Urinary bladder (tissue), 4 donors: ENCODE measurements around the gene ARID3A. TPM values are rescaled to one million over a fixed set of nuclear protein-coding genes. Genes with fewer than 3 reads are reported as not detected.
"Not testable (repeated sequence)": the region's sequence is repeated elsewhere in the genome, so short reads cannot be mapped to it uniquely, and the experiment has no call there.

ENCODE experiments used
- DNase-seq: peaks from one replicate; pipeline ENCODE4 v3.0.0-alpha.2; 2015; ENCODE audit errors: extremely low spot score
- H3K27ac ChIP-seq: one replicate; pipeline ENCODE4 v1.5.1; 2013; ENCODE audit warnings: low read depth, mild to moderate bottlenecking, moderate library complexity
- H3K36me3 ChIP-seq: one replicate; pipeline ENCODE4 v1.6.1; 2013; ENCODE audit warnings: mild to moderate bottlenecking, moderate library complexity; ENCODE audit not compliant: insufficient read depth
- H3K4me1 ChIP-seq: one replicate; pipeline ENCODE4 v1.6.1; 2013; ENCODE audit warnings: mild to moderate bottlenecking, moderate library complexity; ENCODE audit not compliant: insufficient read depth
- H3K4me3 ChIP-seq: one replicate; pipeline ENCODE4 v1.5.1; 2013; ENCODE audit warnings: low read depth, low read length
- WGBS: extraction: QIAGEN DNeasy Blood & Tissue Kit; methylation state at CpG from one replicate; pipeline ENCODE4 v1.1.7; 2013; 5-methylcytosine and 5-hydroxymethylcytosine counted together
- polyA plus RNA-seq: library from polyadenylated mRNA; stranded (reverse); fragments of 200-250 nt; gene quantifications from one replicate; pipeline ENCODE4 v1.2.3, GENCODE V29; 2013
- small RNA-seq: library from RNA; depleted of rRNA; stranded (forward); fragments of <200 nt; gene quantifications from one replicate; pipeline ENCODE3, GENCODE V24; 2014
- total RNA-seq: library from RNA; depleted of rRNA; stranded (reverse); fragments of >200 nt; gene quantifications from one replicate; pipeline ENCODE4 v1.2.3, GENCODE V29; 2014
- donor health status: healthy with polysubstance abuse.
- donor health status: healthy.

The ARID3A gene
- total and polyA plus RNA-seq, 2 donors, result 6.1 to 9.1 TPM

DNA sequence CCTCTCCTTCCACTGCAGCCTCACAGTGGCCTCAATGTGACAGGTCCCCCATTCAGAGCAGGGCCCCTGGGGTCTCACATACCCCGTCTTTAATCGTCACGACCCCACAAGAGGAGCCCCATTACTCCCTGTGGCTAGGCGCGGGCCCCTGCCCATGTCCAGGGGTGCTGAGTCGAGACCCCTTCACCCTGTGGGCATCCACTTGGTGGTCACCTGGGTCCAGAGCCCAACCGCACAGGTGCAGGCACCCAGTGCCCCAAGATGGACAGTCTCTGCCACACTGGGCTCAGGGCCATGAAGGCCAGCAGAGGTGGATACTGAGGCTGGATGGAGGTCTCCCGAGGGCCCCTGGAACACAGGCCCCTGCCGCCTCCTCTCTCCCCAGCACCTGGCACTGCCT, 92.1 kb downstream of the ARID3A start:
- Histone ChIP-seq H3K27ac (no peak overlapping the region), H3K36me3 (no peaks in the 10 kb centered on the region), H3K4me1 (peaks cover 9% of the 10 kb centered on the region), H3K4me3 (no peak overlapping the region)
- WGBS, result 88% methylated on average over 9 of the region's 9 CpGs
- DNase-seq, result no peak

DNA sequence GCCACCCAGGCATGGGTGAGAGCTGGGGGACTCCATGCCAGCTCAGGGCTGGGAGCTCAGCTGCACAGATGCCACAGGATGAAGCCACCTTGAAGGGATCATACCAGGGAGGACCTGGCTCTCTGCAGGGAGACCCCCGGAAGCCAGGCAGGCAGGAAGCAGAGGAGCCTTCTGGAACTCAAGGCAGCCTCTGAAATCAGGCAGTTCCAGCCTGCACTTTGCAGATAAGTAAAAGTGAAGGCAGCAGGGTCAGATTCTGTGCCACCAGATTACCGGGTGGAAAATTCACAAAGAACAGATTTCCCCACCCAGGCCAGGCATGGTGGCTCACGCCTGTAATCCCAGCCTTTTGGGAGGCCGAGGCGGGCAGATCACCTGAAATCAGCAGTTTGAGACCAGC, 92.6 kb downstream of the ARID3A start:
- WGBS, result 73% methylated on average over 5 of the region's 5 CpGs
- H3K4me3 ChIP-seq, result no peak overlapping the region
- no peak for DNase-seq
- no peaks in the 10 kb centered on the region for H3K36me3 ChIP-seq
- H3K4me1 ChIP-seq, result peaks cover 9% of the 10 kb centered on the region
- H3K27ac ChIP-seq, result no peak overlapping the region

DNA sequence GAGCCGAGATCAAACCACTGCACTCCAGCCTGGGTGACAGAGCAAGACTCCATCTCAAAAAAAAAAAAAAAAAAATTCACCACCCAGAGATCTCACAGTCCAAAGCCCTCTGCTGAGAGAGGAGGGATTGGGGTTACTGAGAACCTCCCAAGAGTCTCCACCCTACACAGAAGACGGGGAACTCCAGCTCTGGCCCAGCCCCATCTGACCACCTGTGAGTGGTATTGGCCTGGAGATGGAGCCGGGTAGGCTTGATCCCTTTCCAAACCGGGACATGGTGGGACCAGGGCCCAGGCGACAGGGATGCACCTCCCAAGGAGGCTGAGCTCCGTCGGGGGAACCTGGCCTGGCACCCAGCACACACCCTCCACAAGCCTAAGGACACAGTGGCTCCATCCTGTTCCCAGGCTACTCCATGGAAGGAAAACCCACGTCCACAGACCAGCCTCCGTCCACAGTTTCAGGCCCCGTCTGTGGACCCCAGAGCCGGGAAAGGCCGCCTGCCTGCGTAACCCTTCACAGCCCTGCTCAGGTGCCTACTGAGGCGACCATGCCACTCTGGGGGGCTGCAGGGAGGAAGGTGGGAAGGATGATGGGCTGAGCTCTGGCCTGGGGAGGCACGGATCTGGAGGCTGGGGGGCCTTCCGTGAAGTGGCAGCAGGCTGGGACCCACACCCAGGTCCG, 93.2 kb downstream of the ARID3A start:
- Histone ChIP-seq H3K36me3 (no peaks in the 10 kb centered on the region), H3K4me3 (peak overlapping the region; percentile 87), H3K27ac (no peak overlapping the region), H3K4me1 (peaks cover 9% of the 10 kb centered on the region)
- DNase-seq, result no peak
- WGBS, result 51% methylated on average over 17 of the region's 17 CpGs

DNA sequence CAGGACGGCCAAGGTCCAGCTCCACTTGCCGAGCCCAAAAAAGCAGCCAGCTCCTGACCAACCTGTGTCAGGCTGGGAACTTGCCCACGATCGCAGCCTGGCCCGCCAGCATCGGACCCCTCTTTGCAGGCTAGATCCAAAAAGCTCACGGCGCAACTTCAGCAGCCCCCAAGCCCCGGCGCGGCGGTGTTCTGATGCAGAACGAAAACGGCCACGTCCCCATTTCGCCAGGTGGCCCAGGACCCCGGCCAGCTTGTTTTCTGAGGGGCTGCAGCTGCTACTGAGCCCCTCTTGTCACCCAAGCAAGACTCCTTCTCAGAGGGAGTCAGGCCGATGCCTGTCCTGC, 93.8 kb downstream of the ARID3A start:
- DNase-seq, result no peak
- H3K4me1 ChIP-seq, result peaks cover 9% of the 10 kb centered on the region
- H3K36me3 ChIP-seq, result no peaks in the 10 kb centered on the region
- H3K4me3 ChIP-seq, result peak overlapping the region; percentile 87
- H3K27ac ChIP-seq, result no peak overlapping the region
- WGBS, result 59% methylated on average over 18 of the region's 18 CpGs

GRCh38 chr19:1019980-1020867, 94.4 kb downstream of the ARID3A start:
- no peaks in the 10 kb centered on the region for H3K36me3 ChIP-seq
- H3K4me1 ChIP-seq, result peaks cover 9% of the 10 kb centered on the region
- 2% methylated on average over 60 of the region's 60 CpGs for WGBS
- H3K27ac ChIP-seq, result peak overlapping the region; percentile 81
- peak overlapping the region; percentile 87 for H3K4me3 ChIP-seq
- DNase-seq, result no peak

DNA sequence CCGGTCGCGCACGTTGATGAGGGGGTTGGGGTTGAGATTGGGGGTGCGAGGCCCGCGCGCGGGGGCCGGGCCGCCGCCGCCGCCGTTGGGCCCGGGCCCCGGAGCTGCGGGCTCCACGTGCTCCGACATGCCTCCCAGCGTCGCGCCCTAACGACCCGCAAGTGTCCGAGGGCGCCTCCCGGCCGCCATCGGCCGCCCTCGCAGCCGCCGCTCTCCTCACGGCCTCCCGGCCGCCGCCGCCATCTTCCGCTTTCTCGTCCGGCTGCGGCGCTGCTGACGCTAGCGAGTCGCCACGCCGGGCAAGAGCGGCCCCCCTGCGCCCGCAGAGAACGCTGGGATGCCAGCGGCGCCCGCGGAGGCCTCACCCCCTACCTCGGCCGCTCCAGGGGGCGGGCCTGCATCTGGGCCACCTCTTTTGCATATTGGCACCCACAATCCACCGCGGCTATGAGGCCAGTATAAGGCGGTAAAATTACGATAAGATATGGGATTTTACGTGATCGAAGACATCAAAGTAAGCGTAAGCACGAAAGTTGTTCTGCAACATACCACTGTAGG, 95.1 kb downstream of the ARID3A start, which contains the start of gene TMEM259:
Gene TMEM259, minus strand, starts transcription at position 256 of the 558 bp plus-strand sequence. Its CDS starts 127 bp downstream, at position 129.
- Histone ChIP-seq H3K4me3 (peak within 1 kb of the TSS; percentile 87), H3K4me1 (peaks cover 9% of the 10 kb centered on the region), H3K36me3 (no peaks in the 10 kb centered on the region), H3K27ac (peak within 1 kb of the TSS; percentile 81)
- peak; percentile 95 for DNase-seq
- under 1% methylated on average over 68 of the region's 68 CpGs for WGBS

DNA sequence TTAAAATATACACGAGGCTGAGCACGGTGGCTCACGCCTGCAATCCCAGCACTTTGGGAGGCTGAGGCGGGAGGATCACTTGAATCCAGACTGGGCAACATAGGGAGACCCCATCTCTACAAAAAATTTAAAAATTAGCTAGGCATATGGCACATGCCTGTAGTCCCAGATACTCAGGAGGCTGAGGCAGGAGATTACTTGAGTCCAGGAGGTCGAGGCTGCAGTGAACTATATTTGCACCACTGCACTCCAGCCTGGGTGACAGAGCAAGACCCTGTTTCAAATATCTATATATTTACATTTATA, 98.0 kb downstream of the ARID3A start:
- DNase-seq, H3K4me3 ChIP-seq, H3K36me3 ChIP-seq, H3K27ac ChIP-seq, H3K4me1 ChIP-seq: not testable (repeated sequence)
- 68% methylated on average over 5 of the region's 5 CpGs for WGBS

DNA sequence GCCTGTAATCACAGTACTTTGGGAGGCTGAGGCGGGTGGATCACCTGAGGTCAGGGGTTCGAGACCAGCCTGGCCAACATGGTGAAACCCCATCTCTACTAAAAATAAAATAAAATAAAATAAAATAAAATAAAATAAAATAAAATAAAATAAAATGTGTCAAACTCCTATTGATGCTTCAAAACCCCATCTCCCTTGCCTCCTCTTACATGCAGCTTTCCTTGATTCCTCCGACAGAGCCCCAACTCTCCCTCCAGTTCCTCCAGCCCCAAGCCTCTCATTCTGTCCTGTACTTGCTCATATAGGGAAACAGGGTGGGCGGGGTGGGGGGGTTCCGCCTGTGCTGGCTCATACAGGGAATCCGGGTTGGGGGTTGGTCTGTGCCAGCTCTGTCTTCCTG, 99.2 kb downstream of the ARID3A start:
- H3K4me3 ChIP-seq, H3K27ac ChIP-seq: not testable (repeated sequence)
- WGBS, result 94% methylated on average over 6 of the region's 6 CpGs

More for the DNA sequence above, 99.2 kb downstream of the ARID3A start:
- not testable (repeated sequence) for H3K4me1 ChIP-seq, H3K36me3 ChIP-seq, DNase-seq

Small RNA genes lying within 50 kb of the gene (small RNA-seq; reads per million reads assigned to genes)
- 0.35 reads per million, percentile 23 among the genes with 10 or more reads in this experiment for gene RNU6-2
- gene RNU6-9, result 0.09 reads per million

Other genes starting within 250 kb of the ARID3A start
- 23.3 TPM for gene FSTL3, start 249.6 kb upstream of the ARID3A start, total RNA-seq
- gene FSTL3, start 249.6 kb upstream of the ARID3A start, polyA plus RNA-seq, result 86.9 TPM
- gene PRSS57, start 230.6 kb upstream of the ARID3A start, total RNA-seq, result not detected
- not detected for gene PRSS57, start 230.6 kb upstream of the ARID3A start, polyA plus RNA-seq
- 23.6 TPM for gene PALM, start 217.1 kb upstream of the ARID3A start, total RNA-seq
- gene PALM, start 217.1 kb upstream of the ARID3A start, polyA plus RNA-seq, result 69.3 TPM
- 1.4 TPM for gene MISP, start 174.9 kb upstream of the ARID3A start, total RNA-seq
- gene MISP, start 174.9 kb upstream of the ARID3A start, polyA plus RNA-seq, result 0.91 TPM
- 104 TPM for gene PTBP1, start 128.6 kb upstream of the ARID3A start, total RNA-seq
- 108 TPM for gene PTBP1, start 128.6 kb upstream of the ARID3A start, polyA plus RNA-seq
- 2.1 TPM for gene PLPPR3, start 104.1 kb upstream of the ARID3A start, total RNA-seq
- gene PLPPR3, start 104.1 kb upstream of the ARID3A start, polyA plus RNA-seq, result 0.03 TPM
- gene AZU1, start 98.2 kb upstream of the ARID3A start, total RNA-seq, result not detected
- 0.15 TPM for gene AZU1, start 98.2 kb upstream of the ARID3A start, polyA plus RNA-seq
- gene PRTN3, start 85.0 kb upstream of the ARID3A start, total RNA-seq, result 0.26 TPM
- 0.08 TPM for gene PRTN3, start 85.0 kb upstream of the ARID3A start, polyA plus RNA-seq
- gene ELANE, start 73.7 kb upstream of the ARID3A start, total RNA-seq, result not detected
- 5.7 TPM for gene ELANE, start 73.7 kb upstream of the ARID3A start, polyA plus RNA-seq
- gene CFD, start 66.4 kb upstream of the ARID3A start, total RNA-seq, result 84.4 TPM
- 2,164 TPM for gene CFD, start 66.4 kb upstream of the ARID3A start, polyA plus RNA-seq
- 21.2 TPM for gene MED16, start 32.8 kb upstream of the ARID3A start, total RNA-seq
- 59.8 TPM for gene MED16, start 32.8 kb upstream of the ARID3A start, polyA plus RNA-seq
- not detected for gene RNU6-9, start 32.6 kb upstream of the ARID3A start, total RNA-seq
- gene RNU6-9, start 32.6 kb upstream of the ARID3A start, polyA plus RNA-seq, result not detected
- 16.0 TPM for gene R3HDM4, start 12.8 kb upstream of the ARID3A start, total RNA-seq
- 62.3 TPM for gene R3HDM4, start 12.8 kb upstream of the ARID3A start, polyA plus RNA-seq
- gene KISS1R, start 8.7 kb upstream of the ARID3A start, total RNA-seq, result not detected
- 0.28 TPM for gene KISS1R, start 8.7 kb upstream of the ARID3A start, polyA plus RNA-seq
- gene WDR18, start 58.3 kb downstream of the ARID3A start, total RNA-seq, result 23.3 TPM
- gene WDR18, start 58.3 kb downstream of the ARID3A start, polyA plus RNA-seq, result 36.6 TPM
- not detected for gene GRIN3B, start 74.4 kb downstream of the ARID3A start, total RNA-seq
- gene GRIN3B, start 74.4 kb downstream of the ARID3A start, polyA plus RNA-seq, result 0.06 TPM
- gene TMEM259, start 95.1 kb downstream of the ARID3A start, total RNA-seq, result 34.5 TPM
- gene TMEM259, start 95.1 kb downstream of the ARID3A start, polyA plus RNA-seq, result 159 TPM
- not detected for gene RNU6-2, start 95.5 kb downstream of the ARID3A start, total RNA-seq
- gene RNU6-2, start 95.5 kb downstream of the ARID3A start, polyA plus RNA-seq, result not detected
- gene CNN2, start 100.6 kb downstream of the ARID3A start, total RNA-seq, result 73.3 TPM
- 97.1 TPM for gene CNN2, start 100.6 kb downstream of the ARID3A start, polyA plus RNA-seq
- gene ABCA7, start 114.1 kb downstream of the ARID3A start, total RNA-seq, result 1.9 TPM
- gene ABCA7, start 114.1 kb downstream of the ARID3A start, polyA plus RNA-seq, result 5.9 TPM
- 5.7 TPM for gene ARHGAP45, start 141.1 kb downstream of the ARID3A start, total RNA-seq
- 12.0 TPM for gene ARHGAP45, start 141.1 kb downstream of the ARID3A start, polyA plus RNA-seq
- gene POLR2E, start 169.3 kb downstream of the ARID3A start, total RNA-seq, result 35.2 TPM
- 255 TPM for gene POLR2E, start 169.3 kb downstream of the ARID3A start, polyA plus RNA-seq
- gene GPX4, start 178.0 kb downstream of the ARID3A start, total RNA-seq, result 71.3 TPM
- gene GPX4, start 178.0 kb downstream of the ARID3A start, polyA plus RNA-seq, result 452 TPM
- gene SBNO2, start 248.2 kb downstream of the ARID3A start, total RNA-seq, result 7.6 TPM
- 44.8 TPM for gene SBNO2, start 248.2 kb downstream of the ARID3A start, polyA plus RNA-seq